ENCODE measurements around the gene SPIRE1. TPM values are rescaled to one million over a fixed set of nuclear protein-coding genes. Genes with fewer than 3 reads are reported as not detected.

The SPIRE1 gene
- total RNA-seq, 1 donor from 2014 or later: 47.0 TPM

GRCh38 chr18:12455496-12455895, 202.4 kb downstream of the SPIRE1 start:
- H3K4me3 Mint-ChIP-seq (ENCODE audit: unreplicated experiment): peak overlapping the region; percentile 32
- peaks cover 12% of the 10 kb centered on the region for H3K4me1 Mint-ChIP-seq (ENCODE audit: unreplicated experiment)
- peak; percentile 83 for DNase-seq (ENCODE audit: extremely low spot score, unreplicated experiment)

GRCh38 chr18:12452784-12453183, 205.1 kb downstream of the SPIRE1 start:
- Mint-ChIP-seq H3K4me1 (ENCODE audit: unreplicated experiment) (peaks cover 12% of the 10 kb centered on the region), H3K9me3 (ENCODE audit: unreplicated experiment) (no peaks in the 10 kb centered on the region), H3K4me3 (ENCODE audit: unreplicated experiment) (no peak overlapping the region), H3K36me3 (ENCODE audit: unreplicated experiment) (peaks cover 52% of the 10 kb centered on the region), H3K27me3 (ENCODE audit: unreplicated experiment) (no peaks in the 10 kb centered on the region), H3K27ac (ENCODE audit: unreplicated experiment) (no peak overlapping the region)
- DNase-seq (ENCODE audit: extremely low spot score, unreplicated experiment): no peak
- TF ChIP-seq CTCF (IDR thresholded peaks at IDR 0.05): no peak

More at GRCh38 chr18:12455496-12455895, 202.4 kb downstream of the SPIRE1 start:
- peaks cover 51% of the 10 kb centered on the region for H3K36me3 Mint-ChIP-seq (ENCODE audit: unreplicated experiment)
- no peaks in the 10 kb centered on the region for H3K27me3 Mint-ChIP-seq (ENCODE audit: unreplicated experiment)
- TF ChIP-seq CTCF (IDR thresholded peaks at IDR 0.05): no peak
- H3K27ac Mint-ChIP-seq (ENCODE audit: unreplicated experiment): peak overlapping the region; percentile 84
- no peaks in the 10 kb centered on the region for H3K9me3 Mint-ChIP-seq (ENCODE audit: unreplicated experiment)

GRCh38 chr18:12451428-12451827, 206.5 kb downstream of the SPIRE1 start:
- no peaks in the 10 kb centered on the region for H3K9me3 Mint-ChIP-seq (ENCODE audit: unreplicated experiment)
- H3K27ac Mint-ChIP-seq (ENCODE audit: unreplicated experiment): no peak overlapping the region
- H3K36me3 Mint-ChIP-seq (ENCODE audit: unreplicated experiment): peaks cover 53% of the 10 kb centered on the region
- TF ChIP-seq CTCF (IDR thresholded peaks at IDR 0.05): no peak
- no peak overlapping the region for H3K4me3 Mint-ChIP-seq (ENCODE audit: unreplicated experiment)
- H3K27me3 Mint-ChIP-seq (ENCODE audit: unreplicated experiment): no peaks in the 10 kb centered on the region
- peaks cover 12% of the 10 kb centered on the region for H3K4me1 Mint-ChIP-seq (ENCODE audit: unreplicated experiment)
- DNase-seq (ENCODE audit: extremely low spot score, unreplicated experiment): no peak

DNA sequence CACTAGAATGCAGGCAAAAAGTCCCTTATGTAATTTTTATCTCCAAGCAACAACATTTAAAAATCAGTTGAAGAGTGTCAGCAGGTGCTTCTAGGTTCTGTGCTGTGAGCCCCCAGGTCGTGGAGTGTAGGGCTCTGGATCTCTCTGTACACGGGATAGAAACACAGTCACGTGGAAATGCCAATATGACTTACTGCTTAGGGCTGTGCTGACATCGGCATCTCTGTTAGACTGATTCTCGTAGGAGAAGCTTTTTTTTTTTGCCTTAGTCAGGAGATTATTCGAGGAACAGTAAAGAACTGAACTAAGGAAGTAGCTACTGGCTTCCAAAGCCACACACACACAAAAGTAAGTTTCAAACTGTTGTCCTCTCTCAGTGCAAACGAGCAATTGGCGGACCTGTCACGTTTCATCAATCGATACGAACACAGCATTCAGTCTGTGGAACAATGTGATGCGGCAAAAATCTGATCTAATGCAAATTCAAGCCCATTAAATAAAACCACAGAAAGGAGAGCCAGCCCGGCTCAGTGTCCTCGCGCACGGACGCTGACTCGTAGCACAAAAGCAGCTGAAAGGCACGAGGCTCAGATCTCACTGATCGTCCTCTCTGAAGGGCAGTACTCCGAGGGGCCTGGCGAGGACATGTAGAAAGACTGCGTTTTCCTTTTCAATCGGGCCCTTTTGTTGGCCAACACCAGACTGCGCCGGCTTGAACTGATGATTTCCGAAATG, 208.7 kb downstream of the SPIRE1 start:
- H3K36me3 Mint-ChIP-seq (ENCODE audit: unreplicated experiment): peaks cover 58% of the 10 kb centered on the region
- H3K4me3 Mint-ChIP-seq (ENCODE audit: unreplicated experiment): no peak overlapping the region
- peaks cover 4% of the 10 kb centered on the region for H3K9me3 Mint-ChIP-seq (ENCODE audit: unreplicated experiment)
- TF ChIP-seq CTCF (IDR thresholded peaks at IDR 0.05): no peak
- no peak for DNase-seq (ENCODE audit: extremely low spot score, unreplicated experiment)
- no peaks in the 10 kb centered on the region for H3K27me3 Mint-ChIP-seq (ENCODE audit: unreplicated experiment)
- H3K4me1 Mint-ChIP-seq (ENCODE audit: unreplicated experiment): no peaks in the 10 kb centered on the region
- H3K27ac Mint-ChIP-seq (ENCODE audit: unreplicated experiment): no peak overlapping the region

GRCh38 chr18:12445554-12445953, 212.4 kb downstream of the SPIRE1 start:
- TF ChIP-seq CTCF (IDR thresholded peaks at IDR 0.05): no peak
- Mint-ChIP-seq H3K9me3 (ENCODE audit: unreplicated experiment) (peaks cover 4% of the 10 kb centered on the region), H3K27me3 (ENCODE audit: unreplicated experiment) (no peaks in the 10 kb centered on the region), H3K4me1 (ENCODE audit: unreplicated experiment) (no peaks in the 10 kb centered on the region), H3K36me3 (ENCODE audit: unreplicated experiment) (peaks cover 42% of the 10 kb centered on the region), H3K4me3 (ENCODE audit: unreplicated experiment) (no peak overlapping the region), H3K27ac (ENCODE audit: unreplicated experiment) (no peak overlapping the region)
- no peak for DNase-seq (ENCODE audit: extremely low spot score, unreplicated experiment)

All from osteocyte (in vitro differentiated cells).